GM18907 (cell line): ENCODE measurements around the gene GREM1.

ENCODE experiments used
- ATAC-seq: cut with Tn5 transposase; IDR thresholded peaks from one replicate; pipeline ENCODE4 v1.9.1; 2021; ENCODE audit warnings: mild to moderate bottlenecking, moderate library complexity; ENCODE audit not compliant: unreplicated experiment

GREM1 gene

DNA sequence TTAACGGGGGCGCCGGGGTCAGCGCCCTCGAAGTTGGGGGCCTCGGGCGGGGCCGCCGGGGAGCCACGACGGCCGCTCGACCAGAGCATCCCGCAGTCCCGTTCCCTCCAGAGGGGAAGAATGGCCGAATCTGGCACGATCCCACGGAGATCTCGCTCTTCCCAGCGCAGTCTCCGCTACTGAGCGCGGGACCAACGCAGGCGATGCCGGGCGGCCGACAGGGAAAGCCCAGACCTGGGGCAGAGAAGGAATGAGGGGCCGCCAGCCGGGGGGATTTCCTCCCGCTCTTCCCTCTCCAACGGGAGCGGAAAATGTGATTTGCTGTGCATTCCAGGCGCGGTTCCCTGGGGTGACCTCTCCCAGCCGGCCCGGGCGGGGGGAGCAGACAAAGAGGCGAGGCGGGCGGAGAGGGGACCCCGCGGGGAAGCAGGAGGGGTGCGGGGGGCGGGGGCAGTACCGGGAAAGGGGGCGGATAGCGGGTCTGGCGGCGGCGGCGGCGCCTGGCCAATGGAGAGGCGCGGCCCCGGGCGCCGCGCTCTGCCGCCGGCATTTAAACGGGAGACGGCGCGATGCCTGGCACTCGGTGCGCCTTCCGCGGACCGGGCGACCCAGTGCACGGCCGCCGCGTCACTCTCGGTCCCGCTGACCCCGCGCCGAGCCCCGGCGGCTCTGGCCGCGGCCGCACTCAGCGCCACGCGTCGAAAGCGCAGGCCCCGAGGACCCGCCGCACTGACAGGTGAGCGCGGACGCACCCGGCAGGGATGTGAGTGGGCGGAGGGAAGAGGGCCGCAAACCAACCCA is at the start of gene GREM1:
GREM1 (plus strand) TSS at position 579 of the 801 bp plus-strand sequence. CDS start 12,687 bp downstream, outside the sequence.
- ATAC-seq = no peak

DNA sequence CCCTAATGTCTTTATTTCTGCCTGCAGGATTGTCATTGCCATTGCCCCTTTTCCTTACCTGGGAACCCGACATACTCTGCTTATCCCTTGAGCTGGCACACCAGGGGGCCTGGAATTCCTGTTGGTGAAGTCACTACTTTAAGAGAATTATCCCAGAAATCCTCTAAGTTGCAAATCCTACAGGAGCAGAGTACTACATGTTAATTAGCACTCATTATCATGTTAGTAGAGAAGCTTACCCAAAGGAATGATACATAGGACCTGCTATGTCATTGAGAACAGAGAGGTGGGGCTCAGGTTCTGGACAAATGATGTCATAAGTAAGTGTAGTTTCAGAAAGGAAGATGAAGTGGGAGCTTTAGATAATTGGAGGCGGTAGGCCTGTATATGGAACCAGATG is 48.9 kb upstream of the GREM1 start:
- ATAC-seq = no peak

GRCh38 chr15:32669896-32670611 is 47.8 kb upstream of the GREM1 start:
- no peak for ATAC-seq

DNA sequence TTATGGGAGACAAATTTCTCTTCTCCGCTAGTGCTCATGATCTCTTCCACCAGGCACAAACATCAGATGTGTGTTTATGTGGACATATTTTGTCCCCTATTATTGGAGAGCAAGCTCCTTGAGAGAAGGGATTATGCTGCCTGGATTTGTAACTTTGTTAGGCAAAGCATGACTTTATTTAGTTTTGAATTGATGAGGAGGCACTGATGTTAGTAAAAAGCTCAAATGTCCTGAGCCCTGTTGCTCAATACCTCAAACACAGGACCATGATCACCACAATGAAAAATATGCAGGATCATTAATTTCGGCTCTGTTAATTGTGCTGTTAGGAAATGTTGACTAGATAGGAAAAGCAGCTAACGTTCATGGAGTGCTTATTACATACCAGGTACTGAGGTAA is 47.2 kb upstream of the GREM1 start:
- ATAC-seq = no peak

DNA sequence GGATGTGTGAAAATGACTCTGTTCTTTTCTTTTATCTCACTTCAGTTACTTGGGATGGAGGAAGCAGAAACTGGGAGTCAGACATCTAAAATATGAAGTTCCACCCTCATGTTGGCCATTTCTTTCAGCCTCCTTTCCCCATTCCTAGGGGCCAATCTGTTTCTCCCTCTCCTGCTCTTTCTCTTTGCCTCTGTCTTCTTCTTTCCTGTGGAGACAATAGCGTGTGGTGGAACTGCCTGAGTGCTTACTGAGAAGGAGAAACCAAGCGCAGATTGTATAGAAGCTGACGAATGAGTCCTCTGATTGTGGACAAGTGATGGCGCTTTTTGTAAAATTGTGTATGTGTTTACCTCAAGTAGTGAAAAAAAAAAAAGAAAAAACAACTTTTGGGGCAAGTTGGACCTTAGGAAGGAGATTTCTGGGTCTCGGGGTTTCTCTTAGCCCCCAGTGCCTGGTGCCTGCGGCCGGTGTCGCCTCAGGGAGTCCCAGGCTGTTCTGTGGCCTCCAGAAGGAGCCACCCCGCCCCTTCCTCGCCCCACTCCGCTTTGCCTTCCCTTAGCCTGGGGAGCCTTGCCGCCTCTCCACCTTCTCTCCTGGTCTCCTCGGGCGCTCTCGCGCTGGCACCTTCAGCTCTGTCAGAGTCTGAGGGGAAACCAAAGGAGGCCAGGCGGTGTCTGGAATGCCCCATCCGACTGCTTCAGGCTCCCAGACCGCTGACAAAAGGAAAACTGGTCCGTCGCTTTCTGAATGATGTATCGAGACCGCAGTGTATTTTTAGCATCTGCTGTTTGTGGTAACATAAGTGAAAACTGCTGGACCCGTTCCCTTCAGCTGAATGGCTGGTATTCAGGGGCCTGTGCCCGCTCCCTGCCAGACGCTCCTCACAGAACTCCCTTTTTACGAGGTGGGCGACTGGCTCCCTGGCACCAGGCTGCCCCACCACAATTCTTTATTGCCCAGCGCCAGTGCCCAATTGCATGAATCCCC is 46.2 kb upstream of the GREM1 start:
- no peak for ATAC-seq

DNA sequence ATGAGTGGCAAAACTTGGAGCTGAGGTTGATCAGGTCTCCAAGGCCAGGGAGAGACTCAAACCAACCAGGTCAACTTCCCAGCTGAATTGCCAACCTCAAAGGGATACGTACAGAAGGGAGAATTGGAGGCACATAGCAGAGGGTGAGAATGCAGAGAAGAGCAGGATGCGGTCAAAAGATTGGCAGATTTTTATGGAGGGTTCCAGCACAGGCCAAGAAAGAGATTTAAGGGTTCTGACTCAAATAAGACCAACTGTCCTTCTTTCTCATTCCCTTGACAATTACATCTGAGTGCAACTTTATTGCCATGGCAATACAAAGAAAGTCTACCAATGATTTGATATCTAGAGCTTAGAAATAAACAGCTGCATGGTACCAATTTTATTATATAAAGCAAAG is 43.1 kb upstream of the GREM1 start:
- no peak for ATAC-seq

- ATAC-seq = no peak
These were observed 42.3 kb upstream of the GREM1 start for GRCh38 chr15:32675466-32675865.

GRCh38 chr15:32676169-32676568 is 41.6 kb upstream of the GREM1 start:
- no peak for ATAC-seq

GRCh38 chr15:32677238-32677750 is 40.5 kb upstream of the GREM1 start:
- no peak for ATAC-seq

DNA sequence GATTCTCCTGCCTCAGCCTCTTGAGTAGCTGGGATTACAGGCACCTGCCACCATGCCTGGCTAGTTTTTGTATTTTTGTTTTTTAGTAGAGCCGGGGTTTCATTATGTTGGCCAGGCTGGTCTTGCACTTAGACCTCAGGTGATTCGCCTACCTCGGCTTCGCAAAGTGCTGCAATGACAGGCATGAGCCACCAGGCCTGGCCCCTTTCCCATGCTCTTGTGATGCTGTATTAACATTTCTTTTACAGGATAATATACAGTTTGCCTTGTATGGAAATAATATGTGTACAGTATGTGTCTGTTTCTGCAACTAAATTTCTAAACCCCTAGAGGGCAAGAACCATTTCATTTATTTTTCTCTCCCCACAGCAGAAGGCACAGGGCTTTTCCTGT is 38.5 kb upstream of the GREM1 start:
- no peak for ATAC-seq

DNA sequence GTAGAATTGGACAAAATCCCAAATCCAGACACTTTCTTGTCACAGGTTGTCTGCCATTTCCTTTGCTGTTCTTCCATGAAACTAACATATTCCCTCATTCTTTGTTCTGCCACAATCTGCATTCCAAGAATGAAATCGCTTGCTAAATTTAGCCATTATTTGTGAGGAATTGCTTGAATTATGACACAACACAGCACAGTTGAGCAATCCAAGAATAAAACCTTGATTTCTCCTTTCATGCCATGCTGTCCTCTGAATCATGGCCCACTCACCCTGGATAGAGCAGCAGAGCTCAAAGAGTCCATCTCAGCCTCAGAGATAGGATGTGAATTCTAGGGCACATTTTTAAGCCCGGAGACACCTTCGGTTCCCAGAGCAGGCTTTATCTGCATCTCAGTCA is 35.2 kb upstream of the GREM1 start:
- no peak for ATAC-seq

- ATAC-seq = no peak
These were observed 34.7 kb upstream of the GREM1 start for GRCh38 chr15:32682977-32683630.

DNA sequence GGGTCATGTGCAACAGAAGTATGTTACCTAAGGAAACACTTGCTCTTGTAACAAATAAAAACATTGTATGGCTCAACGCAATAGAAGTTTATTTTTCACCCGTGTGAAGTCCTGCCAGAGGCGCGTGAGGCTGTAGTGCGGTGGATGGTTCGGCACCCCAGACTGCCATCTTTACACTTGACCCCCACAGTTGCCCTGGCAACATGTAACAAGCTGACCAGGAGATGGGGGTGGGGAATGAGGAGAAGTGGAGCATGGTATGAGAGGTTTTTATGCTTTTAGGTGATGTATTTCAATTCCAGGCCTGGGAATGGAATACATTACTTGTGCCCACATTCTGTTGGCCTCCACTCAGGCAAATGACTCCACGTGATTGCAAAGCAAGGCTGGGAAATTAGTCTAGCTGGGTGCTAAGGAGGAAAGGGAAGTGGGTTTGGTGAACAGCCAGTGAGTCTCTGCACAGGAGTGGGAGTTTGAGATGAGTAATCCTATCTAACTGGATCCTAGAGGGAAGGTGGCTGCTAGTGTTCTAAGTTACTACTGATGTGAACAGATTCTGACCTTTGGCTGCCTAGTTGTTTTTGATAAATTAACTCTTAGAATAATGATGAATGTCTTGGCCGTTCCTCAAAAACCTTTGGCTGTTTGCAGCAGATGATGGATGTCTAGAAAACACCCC is 33.8 kb upstream of the GREM1 start:
- no peak for ATAC-seq

- no peak for ATAC-seq
These were observed 32.2 kb upstream of the GREM1 start for GRCh38 chr15:32685576-32685975.

GRCh38 chr15:32687556-32687955 is 30.2 kb upstream of the GREM1 start:
- ATAC-seq = no peak

- ATAC-seq = no peak
These were observed 29.6 kb upstream of the GREM1 start for GRCh38 chr15:32688151-32688639.

- ATAC-seq = no peak
These were observed 26.7 kb upstream of the GREM1 start for GRCh38 chr15:32690941-32691688.

DNA sequence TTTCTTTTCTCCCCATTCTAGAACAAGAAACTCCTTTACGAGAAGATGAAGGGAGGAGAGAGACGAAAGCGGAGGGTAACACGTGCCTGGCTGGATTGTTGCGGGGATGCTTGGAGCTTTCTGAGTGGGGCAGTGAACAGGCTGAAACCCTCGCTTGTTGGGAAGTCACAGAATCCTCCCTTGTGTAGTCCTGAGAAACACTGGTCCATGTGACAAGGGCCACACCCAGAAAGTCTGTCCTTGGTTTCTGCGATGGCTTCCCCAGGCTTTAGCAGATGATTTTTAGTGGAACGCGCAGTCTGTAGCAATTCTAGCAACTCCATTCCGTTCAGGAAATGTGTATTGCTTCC is 26.1 kb upstream of the GREM1 start:
- ATAC-seq = no peak

GRCh38 chr15:32692286-32692685 is 25.5 kb upstream of the GREM1 start:
- no peak for ATAC-seq
